Mucosa of stomach (tissue), 1 donor: Measurements from ENCODE around the gene CYP19A1.

Source experiments
- H3K27me3 ChIP-seq: one replicate; pipeline ENCODE4 v1.7.0; 2013; ENCODE audit warnings: mild to moderate bottlenecking, low read length; ENCODE audit not compliant: control insufficient read depth, insufficient read depth
- H3K36me3 ChIP-seq: one replicate; pipeline ENCODE4 v1.7.0; 2013; ENCODE audit warnings: low read length; ENCODE audit not compliant: control insufficient read depth, insufficient read depth
- H3K4me1 ChIP-seq: one replicate; pipeline ENCODE4 v1.7.0; 2013; ENCODE audit warnings: mild to moderate bottlenecking, low read length; ENCODE audit not compliant: control insufficient read depth, insufficient read depth
- H3K4me3 ChIP-seq: one replicate; pipeline ENCODE4 v1.7.0; 2013; ENCODE audit warnings: low read length
- H3K9ac ChIP-seq: one replicate; pipeline ENCODE4 v1.7.0; 2013; ENCODE audit warnings: mild to moderate bottlenecking, low read length, moderate library complexity
- H3K9me3 ChIP-seq: one replicate; pipeline ENCODE4 v1.7.0; 2013; ENCODE audit warnings: mild to moderate bottlenecking, low read length, moderate library complexity; ENCODE audit not compliant: control insufficient read depth
- donor health status: Pancreatic carcinoma.

CYP19A1 gene

GRCh38 chr15:51212909-51213308 is 125.5 kb downstream of the CYP19A1 start:
- no peaks in the 10 kb centered on the region for H3K4me1 ChIP-seq
- H3K4me3 ChIP-seq: no peak overlapping the region
- H3K9ac ChIP-seq: no peak overlapping the region
- H3K27me3 ChIP-seq: no peaks in the 10 kb centered on the region
- no peaks in the 10 kb centered on the region for H3K36me3 ChIP-seq
- no peaks in the 10 kb centered on the region for H3K9me3 ChIP-seq

GRCh38 chr15:51212239-51212638 is 126.2 kb downstream of the CYP19A1 start:
- Histone ChIP-seq H3K4me3 (no peak overlapping the region), H3K27me3 (no peaks in the 10 kb centered on the region), H3K9me3 (no peaks in the 10 kb centered on the region), H3K4me1 (no peaks in the 10 kb centered on the region), H3K36me3 (no peaks in the 10 kb centered on the region), H3K9ac (no peak overlapping the region)

DNA sequence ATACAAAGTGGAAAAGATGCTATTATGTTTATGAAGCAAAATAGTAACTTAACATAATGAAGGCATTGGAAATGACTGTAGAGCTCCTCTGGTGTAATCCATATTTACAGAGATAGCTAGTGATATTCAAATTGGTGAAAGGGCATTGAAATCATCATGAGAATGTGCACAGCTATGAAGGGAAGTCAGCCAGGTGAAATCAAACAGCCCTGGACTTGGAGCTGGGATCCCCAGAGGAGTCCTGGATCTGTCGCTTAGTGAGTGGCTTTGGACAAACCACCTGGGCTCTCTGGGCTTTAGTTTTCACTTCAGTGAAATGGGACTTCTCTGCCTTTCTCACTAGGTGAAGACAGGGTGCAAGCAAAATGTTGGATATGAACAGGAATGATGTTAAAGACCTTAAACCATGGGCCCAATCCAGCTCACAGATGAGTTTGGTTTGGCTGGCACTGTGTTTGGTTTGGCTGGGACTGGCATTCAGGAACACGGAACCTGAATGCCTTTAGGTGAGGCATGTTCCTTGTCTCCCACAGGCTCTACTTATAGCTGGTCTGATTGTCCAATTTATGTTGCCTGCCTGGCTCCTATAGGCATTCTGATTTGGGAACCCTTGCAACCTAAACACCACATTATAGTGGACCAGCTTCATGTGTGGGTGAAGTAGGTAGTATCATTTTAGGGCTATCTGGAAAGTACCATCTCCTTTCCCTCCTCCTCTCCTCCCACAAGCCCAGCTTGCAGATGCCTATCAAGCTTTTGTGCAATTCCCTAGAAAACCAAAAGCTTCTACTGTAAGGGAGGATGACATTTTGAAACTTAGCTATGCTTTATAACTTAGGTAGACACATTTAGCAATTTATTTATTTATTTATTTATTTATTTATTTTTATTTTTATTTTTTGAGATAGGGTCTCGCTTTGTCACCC is 133.1 kb downstream of the CYP19A1 start:
- Histone ChIP-seq H3K4me3 (no peak overlapping the region), H3K4me1 (no peaks in the 10 kb centered on the region), H3K9ac (no peak overlapping the region), H3K36me3 (no peaks in the 10 kb centered on the region), H3K27me3 (no peaks in the 10 kb centered on the region), H3K9me3 (no peaks in the 10 kb centered on the region)

GRCh38 chr15:51203797-51204196 is 134.6 kb downstream of the CYP19A1 start:
- H3K4me3 ChIP-seq: no peak overlapping the region
- H3K27me3 ChIP-seq: no peaks in the 10 kb centered on the region
- H3K4me1 ChIP-seq: no peaks in the 10 kb centered on the region

GRCh38 chr15:51202783-51203182 is 135.6 kb downstream of the CYP19A1 start:
- no peaks in the 10 kb centered on the region for H3K4me1 ChIP-seq
- H3K9ac ChIP-seq: no peak overlapping the region
- no peaks in the 10 kb centered on the region for H3K9me3 ChIP-seq
- H3K27me3 ChIP-seq: no peaks in the 10 kb centered on the region
- no peak overlapping the region for H3K4me3 ChIP-seq
- H3K36me3 ChIP-seq: no peaks in the 10 kb centered on the region

More at GRCh38 chr15:51203797-51204196, 134.6 kb downstream of the CYP19A1 start:
- H3K36me3 ChIP-seq: no peaks in the 10 kb centered on the region
- H3K9ac ChIP-seq: no peak overlapping the region
- no peaks in the 10 kb centered on the region for H3K9me3 ChIP-seq

DNA sequence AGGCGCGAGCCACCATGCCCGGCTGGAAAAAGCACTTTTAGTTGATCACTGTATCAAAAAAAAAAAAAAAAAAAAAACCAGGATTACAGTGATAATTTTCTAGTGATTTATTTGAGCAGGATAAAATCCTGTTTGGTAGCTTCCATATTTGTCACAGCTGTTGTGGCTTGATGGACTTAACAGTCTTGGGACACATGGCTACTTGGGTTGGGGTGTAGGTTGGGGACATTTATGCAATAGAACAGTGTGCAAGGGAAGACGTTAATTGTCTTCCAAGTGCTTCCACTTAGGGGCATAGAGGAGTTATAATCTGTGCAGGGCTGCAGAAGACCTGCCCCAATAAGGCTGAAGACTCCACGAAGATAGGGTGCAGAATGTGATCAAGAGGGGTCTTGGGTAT is 136.8 kb downstream of the CYP19A1 start:
- Histone ChIP-seq H3K4me3 (no peak overlapping the region), H3K27me3 (peaks cover 1% of the 10 kb centered on the region), H3K9me3 (no peaks in the 10 kb centered on the region), H3K4me1 (no peaks in the 10 kb centered on the region), H3K36me3 (no peaks in the 10 kb centered on the region), H3K9ac (no peak overlapping the region)

DNA sequence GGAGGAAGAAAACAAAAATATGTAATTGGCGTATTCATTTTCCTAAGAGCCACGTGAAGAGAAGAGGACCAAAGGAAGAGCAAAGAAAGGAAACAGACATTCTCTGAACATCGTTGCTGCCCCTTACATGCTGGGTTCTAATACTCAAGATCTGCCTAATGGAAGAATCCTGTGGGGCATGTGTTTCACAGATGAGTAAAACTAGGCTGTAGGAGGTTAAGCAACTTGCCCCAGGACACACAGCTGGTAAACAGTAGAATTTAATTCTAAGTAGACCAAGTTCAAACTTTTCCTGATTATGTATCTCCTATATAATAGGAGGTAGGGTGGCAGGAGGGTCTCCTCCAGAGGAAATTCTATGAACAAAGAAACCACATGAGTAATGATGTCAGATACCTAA is 137.6 kb downstream of the CYP19A1 start:
- Histone ChIP-seq H3K27me3 (peaks cover 3% of the 10 kb centered on the region), H3K9me3 (no peaks in the 10 kb centered on the region), H3K4me3 (no peak overlapping the region), H3K36me3 (no peaks in the 10 kb centered on the region), H3K9ac (no peak overlapping the region), H3K4me1 (no peaks in the 10 kb centered on the region)

GRCh38 chr15:51199541-51199940 is 138.9 kb downstream of the CYP19A1 start:
- Histone ChIP-seq H3K27me3 (peaks cover 3% of the 10 kb centered on the region), H3K9ac (no peak overlapping the region), H3K36me3 (no peaks in the 10 kb centered on the region), H3K4me3 (no peak overlapping the region), H3K9me3 (no peaks in the 10 kb centered on the region), H3K4me1 (no peaks in the 10 kb centered on the region)

DNA sequence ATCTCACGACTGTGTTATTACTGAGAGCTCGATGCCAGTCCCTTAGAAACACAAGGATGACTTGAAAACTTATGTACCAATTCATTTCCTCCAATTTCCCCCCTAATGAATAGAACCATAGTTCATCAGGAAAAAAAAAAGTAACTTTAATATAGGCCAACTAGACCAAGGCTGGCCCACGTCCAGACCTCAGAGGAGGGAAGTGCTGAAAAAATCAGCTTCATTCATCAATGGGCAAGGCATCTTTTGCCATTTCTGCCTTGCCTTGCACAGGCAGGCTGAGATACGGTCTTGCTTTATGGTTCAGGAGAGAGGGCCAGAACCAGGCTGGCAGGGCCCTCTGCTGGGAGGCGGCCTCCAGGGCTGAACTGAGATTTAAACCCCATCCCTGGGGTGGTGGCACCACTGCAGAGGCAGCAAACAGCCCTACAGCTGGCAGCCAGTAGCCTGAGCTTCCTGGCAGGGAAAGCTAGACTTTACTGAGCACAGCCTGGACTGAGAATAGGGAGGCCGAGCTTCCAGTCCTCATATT is 139.6 kb downstream of the CYP19A1 start:
- H3K9ac ChIP-seq: no peak overlapping the region
- no peak overlapping the region for H3K4me3 ChIP-seq
- no peaks in the 10 kb centered on the region for H3K4me1 ChIP-seq
- H3K36me3 ChIP-seq: no peaks in the 10 kb centered on the region
- H3K9me3 ChIP-seq: no peaks in the 10 kb centered on the region
- H3K27me3 ChIP-seq: peaks cover 3% of the 10 kb centered on the region

DNA sequence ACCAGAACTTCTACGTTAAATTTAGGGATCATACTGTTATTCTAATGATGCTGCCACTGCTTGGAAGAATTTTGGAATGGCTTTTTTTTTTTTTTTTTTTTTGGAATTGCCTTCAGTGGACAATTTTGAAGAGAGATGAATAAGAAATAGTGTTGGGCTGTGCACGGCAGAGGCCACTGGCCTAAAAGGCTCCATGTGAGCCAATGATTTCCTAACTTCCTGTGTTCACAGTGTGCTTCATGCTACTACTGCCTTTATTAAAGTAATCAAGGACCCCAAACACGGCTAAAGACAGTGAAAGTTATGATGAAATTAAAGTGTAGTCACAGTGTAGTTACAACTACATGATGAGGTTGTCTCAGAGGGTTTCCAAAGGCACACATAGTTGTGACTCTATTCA is 142.9 kb downstream of the CYP19A1 start:
- Histone ChIP-seq H3K36me3 (no peaks in the 10 kb centered on the region), H3K9ac (no peak overlapping the region), H3K4me3 (no peak overlapping the region), H3K4me1 (peaks cover 6% of the 10 kb centered on the region), H3K27me3 (peaks cover 14% of the 10 kb centered on the region), H3K9me3 (no peaks in the 10 kb centered on the region)

- H3K9ac ChIP-seq: no peak overlapping the region
- peaks cover 14% of the 10 kb centered on the region for H3K27me3 ChIP-seq
- H3K4me3 ChIP-seq: no peak overlapping the region
- H3K36me3 ChIP-seq: no peaks in the 10 kb centered on the region
- H3K9me3 ChIP-seq: no peaks in the 10 kb centered on the region
- peaks cover 6% of the 10 kb centered on the region for H3K4me1 ChIP-seq
These were observed 144.4 kb downstream of the CYP19A1 start for GRCh38 chr15:51193979-51194378.

DNA sequence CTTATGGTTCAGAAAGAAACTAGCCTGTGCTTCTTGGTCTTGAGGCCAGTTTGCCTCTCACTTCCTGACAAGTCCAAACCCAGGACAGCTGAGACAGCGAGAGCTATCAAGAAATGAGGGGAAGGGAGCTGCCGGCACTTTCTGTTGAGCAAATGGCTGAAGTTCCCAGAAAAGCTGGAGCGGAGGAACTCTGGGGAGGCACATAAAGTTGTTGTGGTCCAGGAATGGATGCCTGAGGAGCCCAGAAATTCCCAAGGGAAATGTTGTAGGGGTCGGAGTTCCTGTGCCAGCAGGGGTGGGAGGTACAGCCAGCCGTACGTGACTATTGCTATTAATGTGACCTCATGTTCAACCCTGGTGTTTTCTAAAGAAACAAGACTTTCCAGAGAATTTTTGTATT is 144.9 kb downstream of the CYP19A1 start:
- H3K4me3 ChIP-seq: no peak overlapping the region
- peaks cover 14% of the 10 kb centered on the region for H3K27me3 ChIP-seq
- H3K9ac ChIP-seq: no peak overlapping the region
- H3K4me1 ChIP-seq: peaks cover 6% of the 10 kb centered on the region
- no peaks in the 10 kb centered on the region for H3K9me3 ChIP-seq
- no peaks in the 10 kb centered on the region for H3K36me3 ChIP-seq
